HG03439 (cell line): ENCODE results near the gene SKI.
"Not testable (repeated sequence)": the region's sequence is repeated elsewhere in the genome, so short reads cannot be mapped to it uniquely, and the experiment has no call there.

ENCODE experiments used
- ATAC-seq: cut with Tn5 transposase; IDR thresholded peaks from one replicate; pipeline ENCODE4 v1.9.1; 2021; ENCODE audit warnings: mild to moderate bottlenecking, moderate library complexity; ENCODE audit not compliant: unreplicated experiment

The SKI gene

GRCh38 chr1:2258996-2259395, 30.9 kb downstream of the SKI start:
- no peak for ATAC-seq

DNA sequence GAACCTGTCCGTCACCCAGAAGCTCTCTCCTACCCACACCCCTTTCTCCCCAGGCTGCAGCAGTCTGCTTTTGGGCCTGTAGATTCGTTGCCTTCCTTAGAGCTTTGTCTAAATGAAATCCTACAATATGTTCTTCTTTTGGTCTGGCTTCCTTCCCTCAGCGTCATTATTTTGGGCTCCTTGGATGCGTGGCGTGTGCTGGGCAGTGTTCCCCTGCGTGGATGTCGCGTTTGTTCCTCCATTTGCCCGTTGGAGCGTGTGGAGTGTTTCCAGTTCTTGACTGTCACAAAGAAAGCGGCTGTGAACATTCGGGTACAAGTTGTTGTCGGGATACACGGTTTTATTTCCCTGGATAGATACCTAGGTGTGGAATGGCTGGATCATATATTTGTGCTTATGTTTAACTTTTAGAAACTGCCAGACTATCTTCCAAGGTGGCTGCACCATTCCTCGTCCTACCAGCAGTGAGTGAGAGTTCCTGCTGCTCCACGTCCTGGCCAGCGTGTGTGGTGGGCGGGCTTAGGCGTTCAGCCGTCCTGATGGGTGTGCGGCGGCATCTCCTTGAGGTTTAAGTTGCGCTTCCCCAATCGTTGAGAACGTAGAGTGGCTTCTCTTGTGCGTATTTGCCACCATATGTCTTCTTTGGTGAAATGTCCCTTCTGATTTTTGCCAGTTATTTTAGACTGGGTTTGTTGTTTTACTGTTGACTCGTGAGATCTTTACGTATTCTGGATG, 31.7 kb downstream of the SKI start:
- ATAC-seq, result no peak

DNA sequence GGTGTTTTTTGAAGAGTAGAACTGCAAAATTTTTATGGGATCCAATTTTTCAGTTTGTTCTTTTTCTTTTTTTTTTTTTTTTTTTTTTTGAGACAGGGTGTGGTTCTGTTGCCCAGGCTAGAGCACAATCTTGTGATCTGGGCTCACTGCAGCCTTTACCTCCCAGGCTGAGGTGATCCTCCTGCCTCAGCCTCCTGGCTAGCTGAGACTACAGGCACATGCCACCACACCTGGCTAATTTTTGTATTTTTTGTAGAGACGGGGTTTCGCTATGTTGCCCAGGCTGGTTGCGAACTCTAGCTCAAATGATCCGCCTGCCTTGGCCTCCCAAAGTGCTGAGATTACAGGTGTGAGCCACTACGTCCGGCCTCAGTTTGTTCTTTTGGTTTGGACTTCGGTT, 32.4 kb downstream of the SKI start:
- not testable (repeated sequence) for ATAC-seq

DNA sequence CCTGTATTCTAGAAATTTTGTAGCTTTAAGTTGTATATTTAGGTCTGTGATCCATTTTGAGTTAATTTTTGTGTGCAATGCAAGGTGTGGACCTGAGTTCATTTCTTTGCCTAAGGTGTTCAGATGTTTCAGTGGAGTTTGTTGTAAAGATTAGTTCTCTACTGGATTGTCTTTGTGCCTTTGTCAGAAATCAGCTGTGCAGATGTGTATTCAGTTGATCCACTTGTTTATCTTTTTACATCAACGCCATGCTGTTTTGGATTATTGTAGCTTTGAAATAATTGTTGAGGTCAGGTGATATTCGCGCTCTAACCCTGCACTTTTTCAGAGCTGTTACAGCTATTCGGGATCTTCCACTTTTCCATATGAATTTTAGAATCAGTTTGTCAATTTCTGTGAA, 32.8 kb downstream of the SKI start:
- no peak for ATAC-seq

DNA sequence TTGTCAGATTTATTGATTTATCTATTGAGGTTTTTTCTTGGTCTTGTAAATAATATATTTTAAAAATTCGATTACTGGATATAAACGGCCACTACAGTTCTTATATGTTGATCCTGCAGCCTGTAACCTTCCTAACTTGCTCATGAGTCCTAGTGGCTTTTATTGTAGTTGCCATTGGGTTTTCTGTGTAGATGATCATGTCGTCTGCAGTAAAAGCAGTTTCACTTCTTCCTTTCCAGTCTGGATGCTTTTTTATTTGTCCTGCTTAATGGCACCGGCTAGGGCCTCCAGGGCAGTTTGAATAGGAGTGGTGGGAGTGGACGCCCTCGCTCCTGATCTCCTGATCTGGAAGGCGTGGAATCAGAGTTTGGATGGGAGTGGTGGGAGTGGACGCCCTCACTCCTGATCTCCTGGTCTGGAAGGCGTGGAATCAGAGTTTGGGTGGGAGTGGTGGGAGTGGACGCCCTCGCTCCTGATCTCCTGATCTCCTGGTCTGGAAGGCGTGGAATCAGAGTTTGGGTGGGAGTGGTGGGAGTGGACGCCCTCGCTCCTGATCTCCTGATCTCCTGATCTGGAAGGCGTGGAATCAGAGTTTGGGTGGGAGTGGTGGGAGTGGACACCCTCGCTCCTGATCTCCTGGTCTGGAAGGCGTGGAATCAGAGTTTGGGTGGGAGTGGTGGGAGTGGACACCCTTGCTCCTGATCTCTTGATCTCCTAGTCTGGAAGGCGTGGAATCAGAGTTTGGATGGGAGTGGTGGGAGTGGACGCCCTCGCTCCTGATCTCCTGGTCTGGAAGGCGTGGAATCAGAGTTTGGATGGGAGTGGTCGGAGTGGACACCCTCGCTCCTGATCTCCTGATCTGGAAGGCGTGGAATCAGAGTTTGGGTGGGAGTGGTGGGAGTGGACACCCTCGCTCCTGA, 33.6 kb downstream of the SKI start:
- not testable (repeated sequence) for ATAC-seq

GRCh38 chr1:2266301-2266975, 38.3 kb downstream of the SKI start:
- ATAC-seq, result no peak

DNA sequence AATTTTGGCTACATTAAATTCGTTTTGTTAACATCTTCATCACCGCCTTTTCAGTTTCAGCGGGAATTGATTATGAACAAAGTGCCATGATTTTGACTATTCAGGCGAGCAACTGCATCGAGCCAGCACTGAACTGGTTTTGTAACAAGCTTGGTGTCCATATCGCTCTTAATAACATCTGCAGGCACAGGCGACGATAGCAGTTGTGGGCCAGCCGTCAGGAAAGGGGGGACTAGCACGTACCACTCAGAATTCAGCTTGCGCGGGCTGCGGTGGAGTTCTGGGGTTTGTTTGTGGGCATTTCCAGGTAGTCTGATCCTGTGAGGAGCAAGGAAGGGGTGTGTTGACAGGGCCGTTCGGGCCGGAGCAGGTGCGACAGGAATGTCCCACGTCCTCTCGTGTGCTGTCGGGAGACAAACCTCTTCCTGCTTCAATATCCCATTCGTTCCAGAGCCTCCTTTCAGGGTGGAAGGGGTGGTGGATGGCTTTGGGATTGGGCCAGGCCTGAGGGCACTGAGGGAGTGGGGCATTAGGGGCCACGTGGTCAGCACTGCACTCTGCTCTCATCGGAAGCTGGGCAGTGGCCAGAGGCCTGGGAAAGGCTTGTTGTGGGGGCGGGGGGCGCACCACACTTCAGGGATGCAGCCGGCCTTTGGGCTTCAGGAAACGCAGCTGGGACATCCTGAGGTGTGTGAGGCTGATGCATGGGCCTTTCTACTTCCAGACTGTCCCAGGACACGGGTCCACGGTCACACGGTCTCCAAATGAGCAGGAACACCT, 39.1 kb downstream of the SKI start:
- ATAC-seq, result no peak

DNA sequence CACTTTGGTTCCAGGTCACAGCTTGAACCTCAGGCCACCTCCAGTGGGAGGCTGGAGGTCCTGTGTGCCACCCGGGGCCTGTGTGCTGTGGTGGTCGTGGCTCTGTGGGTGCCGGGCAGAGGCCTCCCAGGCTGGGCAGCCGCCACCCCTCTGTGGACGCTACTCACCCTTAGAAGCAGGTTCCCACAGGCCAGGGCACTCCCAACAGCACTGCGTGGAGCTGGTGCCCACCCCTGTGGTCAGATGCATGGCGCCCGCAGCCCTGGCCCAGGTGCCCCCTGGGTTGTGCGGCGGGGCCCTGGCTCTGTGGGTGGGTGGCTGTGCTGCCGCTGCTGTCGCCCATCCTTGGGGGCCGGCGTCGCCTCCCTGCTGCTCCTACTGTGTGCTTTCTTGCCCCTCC, 39.7 kb downstream of the SKI start:
- ATAC-seq, result no peak

- ATAC-seq, result no peak
Observed at GRCh38 chr1:2268285-2269056, 40.4 kb downstream of the SKI start.

- no peak for ATAC-seq
Observed at GRCh38 chr1:2269193-2269921, 41.2 kb downstream of the SKI start.

GRCh38 chr1:2269922-2270259, 41.8 kb downstream of the SKI start:
- ATAC-seq, result no peak

- ATAC-seq, result no peak
Observed at GRCh38 chr1:2270260-2271100, 42.4 kb downstream of the SKI start.

GRCh38 chr1:2271211-2271721, 43.1 kb downstream of the SKI start:
- ATAC-seq, result no peak

- ATAC-seq, result no peak
Observed at GRCh38 chr1:2271841-2272655, 43.9 kb downstream of the SKI start.

- no peak for ATAC-seq
Observed at GRCh38 chr1:2272686-2273400, 44.7 kb downstream of the SKI start.

DNA sequence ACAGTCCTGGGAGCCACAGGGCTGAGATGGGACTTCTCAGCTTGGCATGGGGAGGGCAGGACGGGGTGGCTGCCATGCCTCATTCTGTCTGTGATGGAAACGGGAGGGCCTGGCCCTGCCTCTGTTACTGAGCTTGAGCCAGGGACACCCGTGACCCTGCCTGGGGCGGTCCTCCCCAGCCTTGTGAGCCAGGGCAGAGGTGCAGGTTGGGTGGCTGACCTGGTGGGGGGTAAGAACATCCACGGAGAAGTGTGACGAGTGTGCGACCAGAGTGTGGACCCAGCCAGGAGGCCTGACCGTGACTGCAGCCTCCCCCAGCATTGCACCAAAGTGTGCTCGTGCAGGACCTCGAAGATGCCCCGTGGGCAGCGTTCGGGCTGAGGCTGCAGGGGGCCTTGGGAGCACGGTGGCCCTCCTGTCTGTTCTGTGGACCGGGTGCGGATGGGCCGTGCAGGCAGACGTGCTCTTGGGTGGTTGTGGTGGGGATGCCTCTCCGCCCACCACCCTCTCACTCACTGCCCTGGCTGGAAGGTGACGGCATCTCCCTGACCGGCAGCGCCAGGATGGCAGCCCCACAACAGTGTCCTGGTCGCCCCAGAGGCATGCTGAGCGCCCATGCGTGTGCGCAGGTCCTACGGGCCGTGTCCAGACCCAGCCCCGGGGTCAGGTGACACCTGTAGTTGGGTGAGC, 45.4 kb downstream of the SKI start:
- no peak for ATAC-seq
